SK-N-SH treated with all-trans-retinoic acid at 6 μM for 48 hours (cell line): Measurements from ENCODE around the gene LARGE1.

Experiments
- GLIS3 ChIP-seq: fragments of 250-450 bp; sonication (Bioruptor Pico); IDR thresholded peaks from 2 replicates; pipeline ENCODE4 v1.5.0; 2020; ENCODE audit warnings: mild to moderate bottlenecking, moderate library complexity
- OSR1 ChIP-seq: fragments of 250-450 bp; sonication (Bioruptor Pico); IDR thresholded peaks from 2 replicates; pipeline ENCODE4 v1.8.0; 2022; ENCODE audit warnings: moderate library complexity, mild to moderate bottlenecking, inconsistent platforms
- ZC3H10 ChIP-seq: fragments of 250-450 bp; sonication (Bioruptor Pico); IDR thresholded peaks from 2 replicates; pipeline ENCODE4 v1.5.1; 2021; ENCODE audit warnings: mild to moderate bottlenecking, moderate library complexity
- ZFP3 ChIP-seq: fragments of 250-450 bp; sonication (Bioruptor Pico); IDR thresholded peaks from 2 replicates; pipeline ENCODE4 v1.5.0; 2020; ENCODE audit warnings: mild to moderate bottlenecking, moderate library complexity
- TF ChIP-seq, protein P1 (sequence below): fragments of 250-450 bp; sonication (Bioruptor Pico); IDR thresholded peaks from 2 replicates; pipeline ENCODE4 v1.5.1; 2021; ENCODE audit warnings: mild to moderate bottlenecking, moderate library complexity

DNA sequence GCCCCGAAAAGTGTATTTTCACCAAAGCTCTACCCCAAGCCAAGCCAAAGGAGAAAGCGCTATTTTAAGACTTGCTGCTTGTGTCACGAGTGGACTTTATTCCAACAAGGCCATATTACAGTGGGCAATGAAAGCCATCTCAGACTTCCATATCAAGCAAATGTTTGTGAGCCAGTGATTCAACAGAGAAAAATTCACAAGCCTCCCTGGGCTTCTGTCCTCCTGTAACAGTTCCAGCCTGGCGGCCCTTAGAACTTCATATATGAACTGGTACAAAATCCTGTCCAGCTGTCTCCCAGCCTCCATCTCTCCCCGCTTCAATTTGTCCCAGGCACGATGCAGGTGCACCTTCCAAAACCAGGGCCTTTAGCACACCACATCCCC lies 11.2 kb downstream of the LARGE1 start:
- TF ChIP-seq GLIS3 (no peak), OSR1 (CRISPR knock-in tag) (no peak), ZFP3 (CRISPR knock-in tag) (no peak), ZC3H10 (CRISPR knock-in tag) (no peak)
- TF ChIP-seq, protein P1, sequence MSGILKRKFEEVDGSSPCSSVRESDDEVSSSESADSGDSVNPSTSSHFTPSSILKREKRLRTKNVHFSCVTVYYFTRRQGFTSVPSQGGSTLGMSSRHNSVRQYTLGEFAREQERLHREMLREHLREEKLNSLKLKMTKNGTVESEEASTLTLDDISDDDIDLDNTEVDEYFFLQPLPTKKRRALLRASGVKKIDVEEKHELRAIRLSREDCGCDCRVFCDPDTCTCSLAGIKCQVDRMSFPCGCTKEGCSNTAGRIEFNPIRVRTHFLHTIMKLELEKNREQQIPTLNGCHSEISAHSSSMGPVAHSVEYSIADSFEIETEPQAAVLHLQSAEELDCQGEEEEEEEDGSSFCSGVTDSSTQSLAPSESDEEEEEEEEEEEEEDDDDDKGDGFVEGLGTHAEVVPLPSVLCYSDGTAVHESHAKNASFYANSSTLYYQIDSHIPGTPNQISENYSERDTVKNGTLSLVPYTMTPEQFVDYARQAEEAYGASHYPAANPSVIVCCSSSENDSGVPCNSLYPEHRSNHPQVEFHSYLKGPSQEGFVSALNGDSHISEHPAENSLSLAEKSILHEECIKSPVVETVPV = no peak
